Astrocyte of the cerebellum (primary cell): ENCODE data around the gene DENND4B.

Experiments used
- DNase-seq: peaks from one replicate; pipeline ENCODE4 v3.0.0-alpha.2; 2011; ENCODE audit warnings: low read depth
- H3K4me3 ChIP-seq: 2 replicates; pipeline ENCODE4 v1.5.1; 2011; ENCODE audit warnings: mild to moderate bottlenecking, low read depth, low read length, moderate library complexity
- CTCF ChIP-seq: IDR thresholded peaks from 2 replicates; pipeline ENCODE4 v1.5.1; 2012; ENCODE audit warnings: low read length, low read depth, moderate library complexity, mild to moderate bottlenecking; ENCODE audit errors: missing control alignments
- in situ Hi-C: cut with HindIII; loops from 2 replicates; pipeline ENCODE4 v1.10.0; 2017; ENCODE audit warnings: low sequenced_read_pairs

The DENND4B gene

DNA sequence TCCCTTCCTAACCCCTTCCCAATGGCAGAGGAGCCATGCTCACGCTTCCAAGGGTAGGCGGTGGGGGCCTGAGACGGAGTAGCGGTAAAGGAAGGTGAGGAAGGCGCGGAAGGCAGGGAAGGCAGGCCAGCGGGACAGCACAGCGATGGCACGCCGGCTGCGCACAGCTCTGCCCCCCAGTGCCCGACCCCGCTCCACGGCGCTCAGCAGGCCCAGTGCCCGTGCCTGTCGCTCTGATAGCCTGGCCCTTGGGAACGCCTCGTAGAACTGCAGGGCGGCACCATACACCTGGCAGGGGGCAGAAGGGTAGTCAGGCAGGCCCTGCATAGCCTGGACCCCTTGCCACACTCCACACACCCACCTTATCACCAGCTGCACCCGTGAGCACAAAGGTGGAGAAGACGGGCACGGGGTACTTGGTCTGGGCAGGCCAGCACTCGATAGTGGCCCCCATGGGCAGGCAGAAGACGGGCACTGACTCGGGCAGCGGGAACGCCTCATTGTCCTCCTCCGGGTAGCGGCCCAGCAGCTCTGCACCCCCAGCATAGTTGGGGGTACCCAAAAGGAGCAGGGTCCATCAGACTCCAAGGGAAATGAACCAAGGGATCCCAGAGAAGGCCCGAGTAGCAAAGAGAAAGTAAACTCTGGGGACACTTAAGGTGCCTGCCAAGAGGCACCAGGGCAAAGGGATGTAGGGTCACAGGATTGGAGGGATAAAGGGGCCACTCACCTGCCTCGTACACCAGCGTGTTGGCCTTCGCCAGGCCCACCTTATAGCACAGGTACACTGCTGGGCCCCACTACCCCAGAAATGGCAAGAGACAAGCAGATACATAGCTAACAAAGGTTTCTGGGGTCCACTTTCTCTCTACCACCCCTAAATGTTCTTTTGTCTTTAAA lies 4.4 kb downstream of the DENND4B start:
- in situ Hi-C loops: no loop called here
- TF ChIP-seq CTCF: no peak
- DNase-seq: no peak
- no peak overlapping the region for H3K4me3 ChIP-seq

- no peak for DNase-seq
- H3K4me3 ChIP-seq: no peak overlapping the region
- in situ Hi-C loops: no loop called here
- no peak for TF ChIP-seq CTCF
These were observed 5.8 kb downstream of the DENND4B start for GRCh38 chr1:153940756-153941155.

GRCh38 chr1:153939476-153939875 lies 7.0 kb downstream of the DENND4B start:
- no peak for TF ChIP-seq CTCF
- in situ Hi-C loops: no loop called here
- no peak overlapping the region for H3K4me3 ChIP-seq
- DNase-seq: no peak

- H3K4me3 ChIP-seq: no peak overlapping the region
- no peak for DNase-seq
- in situ Hi-C loops: no loop called here
- TF ChIP-seq CTCF: no peak
These were observed 7.5 kb downstream of the DENND4B start for GRCh38 chr1:153938996-153939395.

DNA sequence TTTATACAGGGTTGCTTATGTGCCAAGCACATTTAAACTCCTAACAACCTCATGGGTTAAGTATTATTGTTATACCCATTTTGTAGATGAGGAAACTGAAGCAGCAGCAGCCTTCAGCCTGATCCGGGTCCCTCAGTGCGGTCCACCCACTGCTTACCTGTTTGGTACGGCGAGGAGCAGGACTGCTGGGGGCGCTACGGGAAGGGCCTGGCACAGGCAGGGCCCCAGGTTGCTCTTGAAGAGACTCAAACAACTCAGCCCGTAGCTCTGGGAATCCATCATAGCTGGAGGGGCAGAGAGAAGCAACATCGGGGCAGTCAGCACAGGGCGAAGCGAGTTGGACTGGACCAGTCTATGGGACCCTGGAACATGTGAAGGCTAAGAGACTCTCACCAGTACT lies 9.2 kb downstream of the DENND4B start:
- DNase-seq: no peak
- no peak for TF ChIP-seq CTCF
- no peak overlapping the region for H3K4me3 ChIP-seq
- in situ Hi-C loops: no loop called here

GRCh38 chr1:153936011-153936802 lies 10.3 kb downstream of the DENND4B start:
- no peak for TF ChIP-seq CTCF
- no peak for DNase-seq
- in situ Hi-C loops: no loop called here
- H3K4me3 ChIP-seq: no peak overlapping the region
